GM12892 (cell line): ENCODE results near the gene HECTD4.

Experiments used
- POLR2A ChIP-seq: IDR thresholded peaks from 2 replicates; pipeline ENCODE4 v1.6.1; 2011; ENCODE audit warnings: low read depth, low read length, control low read depth
- POLR2AphosphoS5 ChIP-seq: IDR thresholded peaks from 2 replicates; pipeline ENCODE4 v1.6.1; 2011; ENCODE audit warnings: low read depth, low read length, control low read depth
- TAF1 ChIP-seq: IDR thresholded peaks from 2 replicates; pipeline ENCODE4 v1.6.1; 2011; ENCODE audit warnings: low read depth, mild to moderate bottlenecking, control low read depth, low read length, borderline replicate concordance

DNA sequence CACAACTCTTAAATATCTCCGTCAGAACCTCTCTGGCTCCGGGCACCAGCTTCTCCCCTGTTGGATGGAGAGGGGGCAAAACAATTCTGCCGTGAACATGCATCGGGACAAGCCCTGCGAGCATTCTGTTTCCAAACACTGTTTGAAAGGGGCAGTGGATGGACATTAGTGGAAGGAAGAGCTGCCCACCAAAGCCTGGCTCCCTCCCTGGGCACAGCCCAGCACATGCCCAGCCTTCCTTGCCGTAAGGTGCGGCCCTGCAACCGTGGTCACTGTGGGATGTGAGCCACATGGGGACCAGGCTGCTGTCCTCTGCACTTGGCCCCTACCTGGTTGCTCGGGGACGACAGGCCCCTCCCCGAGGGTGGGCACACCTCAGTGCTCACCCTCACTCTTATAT is 202.9 kb downstream of the HECTD4 start:
- TF ChIP-seq POLR2AphosphoS5 (no peak), POLR2A (no peak), TAF1 (no peak)
